DND-41 (cell line): ENCODE data around the gene FHOD3.

Experiments used
- CTCF ChIP-seq: IDR thresholded peaks from 2 replicates; pipeline ENCODE4 v1.5.1; 2012; ENCODE audit warnings: borderline replicate concordance, low read length, moderate library complexity, mild to moderate bottlenecking; ENCODE audit not compliant: poor library complexity, severe bottlenecking; ENCODE audit errors: extremely low read depth
- EZH2 ChIP-seq: IDR thresholded peaks from 3 replicates; pipeline ENCODE4 v1.6.1; 2012; ENCODE audit warnings: borderline replicate concordance, low read depth, mild to moderate bottlenecking, moderate library complexity, low read length, inconsistent platforms; ENCODE audit not compliant: severe bottlenecking

DNA sequence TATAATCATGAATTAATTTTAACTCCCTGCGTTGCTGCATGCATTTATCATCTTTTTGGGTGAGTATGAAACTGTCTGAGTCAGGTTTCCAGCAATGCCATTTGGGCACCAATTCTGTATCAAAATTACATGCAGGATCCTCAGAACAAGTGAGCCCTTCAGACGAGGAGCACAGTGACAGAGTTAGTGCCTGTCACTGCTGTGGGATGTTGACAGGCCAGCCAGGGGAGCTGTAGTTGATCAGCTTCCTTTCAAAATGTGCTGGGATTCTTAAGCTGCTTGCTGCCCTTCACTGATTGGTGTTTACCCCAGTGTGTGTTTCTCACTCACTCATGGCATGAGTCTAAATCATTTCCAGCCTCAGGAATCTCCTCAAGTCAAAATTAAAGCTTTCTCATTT is 422.1 kb downstream of the FHOD3 start:
- TF ChIP-seq CTCF: no peak
- TF ChIP-seq EZH2: no peak
